PC-9 (cell line): ENCODE data around the gene SLC35F3.

Source experiments
- EZH2 ChIP-seq: fragments of 200-600 bp; sonication (generic); IDR thresholded peaks from 2 replicates; pipeline ENCODE4 v1.8.0; 2017; ENCODE audit warnings: antibody characterized with exemption, low read depth
- TF ChIP-seq, protein P1 (sequence below): fragments of 200-600 bp; sonication (generic); conservative IDR thresholded peaks from 2 replicates; pipeline ENCODE4 v1.6.1; 2017; ENCODE audit warnings: mixed run types, antibody characterized with exemption, mild to moderate bottlenecking, moderate library complexity

DNA sequence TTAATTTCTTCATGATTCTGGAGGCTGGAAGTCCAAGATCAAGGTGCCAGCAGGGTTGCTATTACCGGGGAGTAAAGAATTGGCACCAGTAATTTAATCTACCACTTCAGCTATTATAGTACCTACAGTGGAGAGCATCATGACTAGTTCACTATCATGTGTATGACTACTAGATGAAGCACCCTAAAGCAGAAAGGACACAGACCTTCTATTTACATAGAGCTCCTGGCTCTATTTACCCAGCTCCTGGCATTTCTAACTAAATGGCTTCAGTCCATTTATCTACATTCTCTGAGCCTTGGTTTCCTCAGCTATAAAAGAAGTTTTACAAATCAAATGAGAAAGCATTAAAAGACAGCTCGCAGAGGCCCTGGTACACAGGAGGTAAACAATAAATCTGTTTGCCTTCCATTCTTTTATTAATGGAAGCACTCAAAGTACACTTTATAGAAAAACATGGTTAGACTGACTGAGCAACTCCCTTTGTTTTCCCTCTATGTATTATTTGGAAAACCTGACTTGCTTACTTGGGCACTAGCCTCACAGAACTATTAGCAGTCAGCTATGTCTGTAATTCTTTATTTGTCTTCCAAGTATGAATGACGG lies 203.0 kb downstream of the SLC35F3 start:
- TF ChIP-seq, protein P1, sequence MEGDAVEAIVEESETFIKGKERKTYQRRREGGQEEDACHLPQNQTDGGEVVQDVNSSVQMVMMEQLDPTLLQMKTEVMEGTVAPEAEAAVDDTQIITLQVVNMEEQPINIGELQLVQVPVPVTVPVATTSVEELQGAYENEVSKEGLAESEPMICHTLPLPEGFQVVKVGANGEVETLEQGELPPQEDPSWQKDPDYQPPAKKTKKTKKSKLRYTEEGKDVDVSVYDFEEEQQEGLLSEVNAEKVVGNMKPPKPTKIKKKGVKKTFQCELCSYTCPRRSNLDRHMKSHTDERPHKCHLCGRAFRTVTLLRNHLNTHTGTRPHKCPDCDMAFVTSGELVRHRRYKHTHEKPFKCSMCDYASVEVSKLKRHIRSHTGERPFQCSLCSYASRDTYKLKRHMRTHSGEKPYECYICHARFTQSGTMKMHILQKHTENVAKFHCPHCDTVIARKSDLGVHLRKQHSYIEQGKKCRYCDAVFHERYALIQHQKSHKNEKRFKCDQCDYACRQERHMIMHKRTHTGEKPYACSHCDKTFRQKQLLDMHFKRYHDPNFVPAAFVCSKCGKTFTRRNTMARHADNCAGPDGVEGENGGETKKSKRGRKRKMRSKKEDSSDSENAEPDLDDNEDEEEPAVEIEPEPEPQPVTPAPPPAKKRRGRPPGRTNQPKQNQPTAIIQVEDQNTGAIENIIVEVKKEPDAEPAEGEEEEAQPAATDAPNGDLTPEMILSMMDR, result no peak
- TF ChIP-seq EZH2, result no peak
